HG03039 (cell line): Measurements from ENCODE around the gene CNST.
"Not testable (repeated sequence)": the region's sequence is repeated elsewhere in the genome, so short reads cannot be mapped to it uniquely, and the experiment has no call there.

ENCODE experiments used
- ATAC-seq: cut with Tn5 transposase; IDR thresholded peaks from one replicate; pipeline ENCODE4 v1.9.1; 2021; ENCODE audit warnings: mild to moderate bottlenecking, moderate library complexity; ENCODE audit not compliant: unreplicated experiment

CNST gene

GRCh38 chr1:246617768-246618167 is 51.5 kb downstream of the CNST start:
- no peak for ATAC-seq

- no peak for ATAC-seq
Observed at GRCh38 chr1:246618240-246618808, 52.1 kb downstream of the CNST start.

- ATAC-seq, result no peak
Observed at GRCh38 chr1:246622035-246622652, 55.9 kb downstream of the CNST start.

- ATAC-seq, result no peak
Observed at GRCh38 chr1:246624091-246624490, 57.8 kb downstream of the CNST start.

- ATAC-seq, result peak; percentile 91
Observed at GRCh38 chr1:246629030-246629429, 62.8 kb downstream of the CNST start.

- ATAC-seq, result no peak
Observed at GRCh38 chr1:246629976-246630375, 63.7 kb downstream of the CNST start.

- no peak for ATAC-seq
Observed at GRCh38 chr1:246631426-246631825, 65.2 kb downstream of the CNST start.

- no peak for ATAC-seq
Observed at GRCh38 chr1:246632281-246633168, 66.3 kb downstream of the CNST start.

GRCh38 chr1:246634659-246635058 is 68.4 kb downstream of the CNST start:
- ATAC-seq, result not testable (repeated sequence)

GRCh38 chr1:246638941-246639655 is 72.8 kb downstream of the CNST start:
- no peak for ATAC-seq

- no peak for ATAC-seq
Observed at GRCh38 chr1:246639732-246640131, 73.5 kb downstream of the CNST start.

- no peak for ATAC-seq
Observed at GRCh38 chr1:246640747-246641146, 74.5 kb downstream of the CNST start.

GRCh38 chr1:246641394-246641793 is 75.1 kb downstream of the CNST start:
- no peak for ATAC-seq

- no peak for ATAC-seq
Observed at GRCh38 chr1:246642719-246643118, 76.5 kb downstream of the CNST start.

GRCh38 chr1:246647113-246647512 is 80.9 kb downstream of the CNST start:
- no peak for ATAC-seq

- no peak for ATAC-seq
Observed at GRCh38 chr1:246647513-246647912, 81.3 kb downstream of the CNST start.

GRCh38 chr1:246651012-246651695 is 84.9 kb downstream of the CNST start:
- ATAC-seq, result no peak

GRCh38 chr1:246658567-246658966 is 92.3 kb downstream of the CNST start:
- no peak for ATAC-seq

GRCh38 chr1:246659594-246660140 is 93.4 kb downstream of the CNST start:
- no peak for ATAC-seq

- ATAC-seq, result no peak
Observed at GRCh38 chr1:246661451-246661850, 95.2 kb downstream of the CNST start.
